ENCODE data around the gene SLC6A13.
"Not testable (repeated sequence)": the region's sequence is repeated elsewhere in the genome, so short reads cannot be mapped to it uniquely, and the experiment has no call there.

SLC6A13 gene

DNA sequence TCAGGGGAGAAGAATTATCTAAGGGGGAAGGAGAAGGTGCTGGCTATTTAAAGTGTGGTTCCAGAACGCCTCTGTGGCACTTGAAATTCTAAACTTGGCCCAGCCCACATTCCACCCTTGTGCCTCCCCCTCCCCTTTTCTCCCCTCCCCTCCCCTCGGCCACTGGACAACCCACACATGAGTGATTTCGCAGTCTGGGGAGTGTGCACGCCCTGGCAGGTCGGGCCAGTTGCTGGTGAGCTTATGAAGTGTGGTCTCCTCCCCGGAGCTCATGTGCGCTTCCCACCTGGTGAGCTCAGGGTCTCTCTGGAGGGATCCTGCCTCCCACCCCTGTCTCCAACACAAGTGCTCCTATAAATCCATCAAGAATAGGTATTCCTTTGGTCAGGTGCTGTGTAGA lies at the start of gene SLC6A13:
SLC6A13 (minus strand) TSS at position 20 of the 400 bp plus-strand sequence. CDS start 2,784 bp downstream, outside the sequence.
- no peak for DNase-seq (ENCODE audit: low spot score)

DNA sequence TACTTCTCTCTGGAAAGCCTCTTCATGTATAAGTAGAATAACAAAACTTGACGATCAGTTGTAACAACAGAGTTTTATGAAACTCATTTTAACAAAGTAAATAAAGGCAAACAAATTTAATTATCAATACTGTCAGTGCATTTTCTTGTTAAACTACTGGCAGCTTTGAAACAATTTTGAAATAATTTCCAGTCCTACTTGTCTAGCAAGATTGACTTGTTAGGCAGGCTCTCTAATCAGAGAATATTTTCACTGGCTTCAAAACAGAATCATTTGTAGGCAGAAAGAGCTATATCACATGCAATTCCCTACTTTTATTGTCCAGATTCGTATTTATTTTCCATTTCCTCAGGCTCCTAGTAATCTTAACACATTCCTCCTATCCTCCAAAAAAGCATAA lies 45.9 kb upstream of the SLC6A13 start:
- no peak for DNase-seq (ENCODE audit: low spot score)

DNA sequence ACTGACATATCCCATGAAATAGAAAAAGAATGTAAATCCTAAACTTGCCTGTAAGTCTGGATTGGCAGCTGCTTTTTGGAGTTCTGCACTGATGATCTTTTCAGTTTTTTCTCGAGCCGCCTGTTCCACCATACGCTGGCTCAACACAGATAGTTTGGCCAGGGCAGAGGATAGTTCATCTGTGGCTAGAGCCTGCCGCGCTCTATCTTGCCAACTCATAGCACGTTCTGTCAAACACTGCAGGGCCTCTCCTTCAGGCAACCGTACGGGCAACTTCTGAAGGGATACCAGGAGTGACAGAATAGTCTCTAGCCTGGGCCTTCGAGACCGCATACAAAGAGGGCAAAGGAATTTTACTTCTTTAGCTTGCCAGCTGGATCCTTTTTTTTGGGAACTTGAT lies 44.8 kb upstream of the SLC6A13 start:
- no peak for DNase-seq (ENCODE audit: low spot score)

DNA sequence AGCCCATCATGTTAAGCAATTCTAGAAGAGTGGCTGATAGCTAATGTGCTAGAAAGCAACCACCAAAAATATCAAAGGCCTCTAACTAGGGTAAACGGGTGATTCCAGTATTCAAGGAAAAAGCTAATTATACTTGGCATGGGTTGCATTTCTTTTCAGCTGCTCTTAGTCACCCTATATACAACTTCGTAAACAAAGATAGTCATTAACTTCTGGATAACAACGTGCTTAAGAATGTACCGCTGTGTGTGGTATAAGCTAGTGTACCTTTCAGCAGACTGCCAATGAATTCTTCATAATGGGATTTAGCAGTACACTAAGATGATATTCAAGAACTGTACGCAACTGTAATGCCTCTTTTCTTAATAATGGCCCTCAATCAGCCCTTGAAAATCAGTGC lies 42.2 kb upstream of the SLC6A13 start:
- DNase-seq (ENCODE audit: low spot score) = no peak

DNA sequence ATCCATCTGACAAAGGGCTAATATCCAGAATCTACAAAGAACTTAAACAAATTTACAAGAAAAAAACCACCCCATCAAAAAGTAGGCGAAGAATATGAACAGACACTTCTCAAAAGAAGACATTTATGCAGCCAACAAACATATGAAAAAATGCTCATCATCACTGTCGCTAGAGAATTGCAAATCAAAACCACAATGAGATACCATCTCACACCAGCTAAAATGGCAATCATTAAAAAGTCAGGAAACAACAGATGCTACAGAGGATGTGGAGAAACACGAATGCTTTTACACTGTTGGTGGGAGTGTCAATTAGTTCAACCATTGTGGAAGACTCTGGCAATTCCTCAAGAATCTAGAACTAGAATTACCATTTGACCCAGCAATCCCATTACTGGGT lies 40.1 kb upstream of the SLC6A13 start:
- not testable (repeated sequence) for DNase-seq (ENCODE audit: low spot score)

DNA sequence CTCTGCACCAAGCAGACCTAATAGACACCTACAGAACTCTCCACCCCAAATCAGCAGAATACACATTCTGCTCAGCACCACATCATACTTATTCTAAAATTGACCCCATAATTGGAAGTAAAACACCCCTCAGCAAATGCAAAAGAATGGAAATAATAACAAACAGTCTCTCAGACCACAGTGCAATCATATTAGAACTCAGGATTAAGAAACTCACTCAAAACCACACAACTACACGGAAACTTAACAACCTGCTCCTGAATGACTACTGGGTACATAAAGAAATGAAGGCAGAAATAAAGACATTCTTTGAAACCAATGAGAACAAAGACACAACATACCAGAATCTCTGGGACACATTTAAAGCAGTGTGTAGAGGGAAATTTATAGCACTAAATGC lies 37.5 kb upstream of the SLC6A13 start:
- not testable (repeated sequence) for DNase-seq (ENCODE audit: low spot score)

DNA sequence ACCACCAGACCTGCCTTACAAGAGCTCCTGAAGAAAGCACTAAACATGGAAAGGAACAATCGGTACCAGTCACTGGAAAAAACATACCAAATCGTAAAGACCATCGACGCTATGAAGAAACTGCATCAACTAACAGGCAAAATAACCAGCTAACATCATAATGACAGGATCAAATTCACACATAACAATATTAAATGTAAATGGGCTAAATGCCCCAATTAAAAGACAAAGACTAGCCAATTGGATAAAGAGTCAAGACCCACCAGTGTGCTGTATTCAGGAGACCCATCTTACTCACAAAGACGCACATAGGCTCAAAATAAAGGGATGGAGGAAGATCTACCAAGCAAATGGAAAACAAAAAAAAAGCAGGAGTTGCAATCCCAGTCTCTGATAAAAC lies 36.9 kb upstream of the SLC6A13 start:
- DNase-seq (ENCODE audit: low spot score) = not testable (repeated sequence)

DNA sequence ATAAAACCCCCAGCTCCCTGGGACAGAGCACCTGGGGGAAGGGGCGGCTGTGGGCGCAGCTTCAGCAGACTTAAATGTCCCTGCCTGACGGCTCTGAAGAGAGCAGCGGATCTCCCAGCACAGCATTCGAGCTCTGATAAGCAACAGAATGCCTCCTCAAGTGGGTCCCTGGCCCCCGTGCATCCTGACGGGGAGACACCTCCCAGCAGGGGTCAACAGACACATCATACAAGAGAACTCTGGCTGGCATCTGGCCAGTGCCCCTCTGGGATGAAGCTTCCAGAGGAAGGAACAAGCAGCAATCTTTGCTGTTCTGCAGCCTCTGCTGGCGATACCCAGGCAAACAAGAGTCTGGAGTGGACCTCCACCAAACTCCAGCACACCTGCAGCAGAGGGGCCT lies 35.4 kb upstream of the SLC6A13 start:
- not testable (repeated sequence) for DNase-seq (ENCODE audit: low spot score)

DNA sequence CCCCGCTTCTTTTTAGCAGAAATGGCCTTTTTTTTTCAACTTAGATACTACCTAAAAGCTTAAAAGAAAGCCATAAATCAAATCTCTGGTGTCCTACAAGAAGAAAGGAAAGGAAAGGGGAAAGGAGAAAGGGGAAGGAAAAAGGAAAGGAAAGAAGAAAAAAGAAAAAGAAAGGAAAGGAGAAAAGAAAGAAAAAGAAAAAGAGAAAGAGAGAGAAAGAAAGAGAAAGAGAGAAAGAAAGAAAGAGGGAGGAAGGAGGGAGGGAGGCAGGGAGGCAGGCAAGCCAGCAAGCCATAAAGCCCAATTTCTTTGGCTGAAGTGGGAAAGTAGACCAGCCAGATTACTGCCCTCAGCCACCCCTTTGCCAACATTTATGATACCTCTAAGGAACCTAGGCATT lies 32.5 kb upstream of the SLC6A13 start:
- DNase-seq (ENCODE audit: low spot score) = no peak

DNA sequence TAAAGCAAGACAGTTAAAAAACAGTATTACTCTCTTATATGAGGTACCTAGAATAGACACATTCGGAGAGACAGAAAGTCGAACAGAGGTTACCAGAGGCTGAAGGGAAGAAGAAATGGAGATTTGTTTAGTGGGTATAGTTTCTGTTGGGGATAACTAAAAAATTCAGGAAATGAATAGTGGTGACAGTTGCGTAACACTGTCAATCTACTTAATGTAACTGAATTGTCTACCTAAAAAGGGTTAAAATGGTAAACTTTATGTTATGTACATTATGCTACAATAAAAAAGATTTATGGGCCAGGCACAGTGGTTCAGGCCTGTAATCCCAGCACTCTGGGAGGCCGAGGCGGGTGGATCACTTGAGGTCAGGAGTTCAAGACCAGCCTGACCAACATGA lies 30.6 kb upstream of the SLC6A13 start:
- DNase-seq (ENCODE audit: low spot score) = no peak

DNA sequence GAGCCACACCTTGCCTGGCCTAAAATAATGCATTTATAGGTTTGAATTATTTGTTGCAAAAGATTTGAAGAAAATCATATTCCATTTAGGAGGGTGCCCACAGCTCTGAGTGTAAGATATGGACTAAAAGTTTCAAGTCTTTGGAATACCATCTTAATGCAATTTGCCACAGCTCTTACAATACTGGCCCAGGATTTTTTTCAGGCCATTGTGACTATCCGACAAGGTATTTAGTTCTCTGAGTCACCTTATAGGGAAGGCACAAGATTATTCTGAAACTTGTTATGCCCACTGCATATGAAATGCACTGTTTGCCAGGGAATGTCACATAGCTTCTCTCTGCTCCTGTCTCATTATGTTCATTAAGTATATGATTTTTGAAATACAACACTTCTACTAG lies 29.6 kb upstream of the SLC6A13 start:
- no peak for DNase-seq (ENCODE audit: low spot score)

DNA sequence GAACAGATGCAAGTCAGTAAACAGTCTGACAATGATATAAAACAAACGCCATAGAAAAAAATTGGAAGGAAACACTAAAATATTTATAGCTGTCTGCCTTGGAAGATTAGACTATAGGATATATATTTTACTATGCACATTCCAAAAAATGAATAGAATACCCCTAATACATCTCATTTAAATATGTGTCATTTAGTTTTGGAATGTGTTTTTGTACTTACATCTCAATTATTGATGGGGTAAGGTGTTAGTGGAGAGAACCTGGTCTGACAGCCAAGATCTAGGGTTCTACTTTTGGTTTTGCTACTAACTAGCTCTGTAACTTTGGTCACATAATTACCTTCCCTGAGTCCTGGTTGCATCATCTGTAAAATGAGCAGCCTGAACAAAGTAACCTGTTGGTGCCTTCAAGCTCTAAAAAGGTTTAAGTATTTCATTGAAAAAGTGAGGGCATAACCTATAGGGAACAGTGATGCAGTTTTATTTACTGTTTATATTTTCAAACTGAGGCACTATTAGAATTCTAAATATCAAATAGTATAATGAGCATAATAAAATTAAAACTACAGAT lies 28.6 kb upstream of the SLC6A13 start:
- DNase-seq (ENCODE audit: low spot score) = no peak

DNA sequence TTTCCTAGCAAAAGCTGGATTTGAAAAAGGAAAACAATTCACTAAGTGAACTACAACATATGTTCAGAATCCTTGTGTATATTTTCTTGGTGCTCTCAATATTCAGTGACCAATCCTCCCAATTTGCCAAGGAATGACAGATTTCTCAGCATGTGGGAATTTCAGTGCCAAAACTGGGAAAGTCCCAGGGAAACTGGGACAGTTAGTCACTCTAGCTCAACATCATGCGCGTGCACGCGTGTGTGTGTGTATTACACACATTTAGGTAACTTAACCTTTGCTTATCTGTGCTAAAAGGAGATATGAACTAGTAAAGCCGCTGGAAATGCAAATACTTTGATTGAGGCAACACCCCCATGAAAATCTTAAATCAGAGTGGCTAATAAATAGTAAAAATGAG lies 26.1 kb upstream of the SLC6A13 start:
- DNase-seq (ENCODE audit: low spot score) = no peak

DNA sequence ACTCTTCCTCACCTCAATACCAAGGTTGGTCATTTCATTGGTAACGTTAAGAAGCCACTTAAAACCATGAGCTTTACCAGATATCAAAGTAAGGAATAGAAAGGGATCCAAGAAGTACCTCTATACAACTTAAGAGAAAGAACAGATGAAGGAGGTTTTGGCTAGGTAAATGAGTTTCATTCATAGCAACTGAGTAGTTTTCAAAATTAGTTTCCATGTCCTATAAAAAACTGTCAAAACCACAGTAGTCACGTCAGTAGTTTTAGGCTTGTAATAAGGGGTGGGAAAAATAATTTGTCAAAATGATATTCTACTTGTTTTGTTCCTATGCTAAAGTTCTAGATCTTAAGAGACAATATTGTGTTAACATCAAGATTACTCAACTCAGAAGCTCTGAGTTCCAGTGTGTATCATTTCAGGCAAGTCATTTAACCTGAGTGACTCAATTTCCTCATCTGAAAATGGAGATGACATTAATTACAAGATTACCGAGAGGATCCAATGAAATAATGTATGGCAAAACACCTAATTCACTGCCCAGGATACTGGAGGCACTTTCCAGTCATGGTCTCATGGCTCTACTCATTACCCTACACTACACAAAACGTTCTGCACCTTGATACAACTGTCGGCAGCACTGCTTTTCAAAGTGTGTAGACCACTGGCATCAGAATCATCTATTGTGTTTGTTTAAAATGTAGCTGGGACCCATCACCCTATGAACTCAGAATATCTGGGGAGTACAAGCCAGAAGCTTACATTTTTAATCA lies 24.1 kb upstream of the SLC6A13 start:
- no peak for DNase-seq (ENCODE audit: low spot score)

DNA sequence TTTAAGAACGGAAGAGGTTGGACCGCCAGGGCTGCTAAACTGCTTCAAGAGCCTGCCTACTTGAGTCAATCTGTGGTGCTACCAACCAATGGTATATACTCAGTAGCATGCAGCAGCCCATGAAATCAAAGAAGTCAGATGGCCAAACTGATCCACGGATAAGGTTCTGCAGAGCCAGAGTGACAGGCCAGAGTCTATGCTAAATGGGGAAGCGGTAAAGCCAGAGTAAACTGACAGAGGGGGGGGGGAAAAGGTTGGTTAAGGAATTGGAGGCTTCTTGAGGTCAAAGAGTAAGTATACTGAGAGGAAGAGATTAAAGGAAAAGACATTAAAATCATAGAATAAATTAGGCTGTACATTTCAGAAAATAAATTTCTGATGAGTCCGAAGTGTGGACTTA lies 15.4 kb upstream of the SLC6A13 start:
- no peak for DNase-seq (ENCODE audit: low spot score)

DNA sequence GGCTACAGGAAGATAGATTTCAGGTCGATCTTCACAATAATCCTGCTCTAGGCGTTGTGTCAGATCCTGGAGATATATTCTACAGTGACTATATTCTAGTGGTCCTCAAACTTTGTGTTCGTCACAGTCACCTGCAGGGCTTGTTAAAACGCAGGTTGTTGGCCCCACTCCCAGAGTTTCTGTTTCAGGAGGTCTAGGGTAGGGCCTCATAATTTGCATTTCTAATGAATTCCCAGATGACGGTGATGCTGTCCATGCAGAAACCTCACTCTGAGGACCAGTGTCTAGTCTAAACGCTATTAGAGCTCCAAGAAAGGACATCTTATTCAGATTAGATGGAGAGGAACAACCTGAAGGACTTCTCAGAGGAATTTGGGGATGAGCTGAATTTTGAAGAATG lies 13.2 kb upstream of the SLC6A13 start:
- no peak for DNase-seq (ENCODE audit: low spot score)

DNA sequence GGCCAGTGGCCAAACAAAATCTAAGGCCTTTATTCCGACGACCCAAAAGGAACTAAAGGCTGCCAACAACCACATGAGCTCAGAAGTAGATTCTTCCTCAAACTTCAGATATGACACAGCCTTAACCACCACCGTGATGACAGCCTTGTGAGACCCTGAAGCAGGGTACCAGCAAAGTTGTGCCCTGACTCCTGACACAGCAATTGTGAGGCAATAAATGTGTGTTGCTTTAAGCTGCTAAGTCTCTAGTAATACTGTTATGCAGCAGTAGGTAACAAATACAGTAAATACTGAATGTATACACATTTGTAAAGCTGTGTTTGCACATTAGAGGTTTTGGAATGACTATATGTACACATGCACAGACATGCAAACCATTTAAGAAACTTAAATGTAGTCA lies 10.7 kb upstream of the SLC6A13 start:
- DNase-seq (ENCODE audit: low spot score) = no peak

DNA sequence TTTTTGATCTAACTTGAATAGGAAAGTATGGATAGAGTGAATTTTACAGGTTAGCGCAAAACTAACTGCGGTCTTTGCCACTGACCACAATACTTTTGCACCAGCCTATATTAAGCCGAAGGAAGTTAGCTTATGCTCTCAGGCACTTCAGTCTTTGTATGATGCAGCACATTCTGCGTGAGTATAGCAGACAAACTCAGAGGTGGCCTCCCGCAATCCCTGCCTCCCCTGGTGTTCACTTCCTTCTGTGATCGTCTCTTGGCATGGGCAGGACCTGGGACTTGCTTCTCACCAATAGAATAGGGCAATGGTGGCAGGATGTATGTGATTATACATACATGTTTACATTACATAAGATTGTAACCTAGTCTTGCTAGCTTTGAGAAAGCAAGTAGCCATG lies 10.3 kb upstream of the SLC6A13 start:
- no peak for DNase-seq (ENCODE audit: low spot score)

DNA sequence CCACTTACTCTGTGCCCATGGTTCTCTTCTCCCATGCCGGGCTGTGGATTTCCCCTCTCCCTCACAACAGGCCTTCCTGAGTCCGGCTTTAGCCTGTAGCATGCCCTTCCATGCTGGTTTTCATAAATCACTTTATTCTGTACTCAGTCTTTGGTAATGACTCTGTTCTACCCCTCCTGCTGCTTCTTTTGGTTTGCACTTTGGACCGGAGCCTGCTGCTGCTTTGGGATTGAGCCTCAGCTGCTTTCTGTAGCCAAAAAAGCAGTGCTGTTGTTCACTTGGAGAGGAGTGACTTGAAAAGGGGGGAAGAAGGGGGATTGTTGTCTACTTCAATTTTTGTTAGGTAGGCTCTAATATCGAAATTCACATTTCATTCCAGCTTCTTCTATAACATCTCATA lies 8.5 kb upstream of the SLC6A13 start:
- no peak for DNase-seq (ENCODE audit: low spot score)

DNA sequence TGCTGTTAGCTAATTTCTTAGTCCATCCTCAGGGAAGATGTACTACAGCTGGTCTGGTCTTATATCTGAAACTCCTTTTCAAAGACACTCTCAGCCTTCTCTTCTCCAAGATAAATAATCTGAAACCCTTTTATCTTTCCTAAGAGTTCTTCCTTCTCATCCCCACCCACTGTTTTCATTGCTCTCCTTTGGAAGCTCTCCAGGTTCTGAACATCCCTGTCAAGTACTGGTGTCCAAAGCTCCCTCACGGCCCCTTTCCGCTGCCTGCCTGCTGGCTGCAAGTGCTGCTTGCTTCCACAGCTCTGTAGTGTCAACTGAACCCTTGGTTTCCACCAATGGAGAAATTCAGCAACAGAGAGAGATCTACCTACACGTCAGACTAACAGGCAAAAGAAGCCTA lies 6.6 kb upstream of the SLC6A13 start:
- no peak for DNase-seq (ENCODE audit: low spot score)

DNA sequence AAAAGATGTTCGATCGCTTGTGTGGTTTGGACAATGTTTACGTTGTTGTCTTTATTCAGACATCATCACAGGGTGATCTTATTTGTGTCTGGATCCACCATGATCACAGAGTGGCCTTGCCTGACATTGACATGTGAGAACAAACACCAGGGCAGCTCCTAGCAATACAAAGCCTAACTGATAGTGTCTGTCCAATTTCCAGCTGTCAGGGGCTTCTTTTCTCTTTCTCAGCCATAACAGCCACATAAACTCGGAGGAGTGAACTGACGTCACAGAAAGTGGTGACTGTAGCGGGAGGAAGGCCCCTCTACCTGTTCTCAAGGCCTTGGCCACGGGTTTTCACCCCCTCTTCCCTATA lies 5.8 kb upstream of the SLC6A13 start:
- DNase-seq (ENCODE audit: low spot score) = no peak

DNA sequence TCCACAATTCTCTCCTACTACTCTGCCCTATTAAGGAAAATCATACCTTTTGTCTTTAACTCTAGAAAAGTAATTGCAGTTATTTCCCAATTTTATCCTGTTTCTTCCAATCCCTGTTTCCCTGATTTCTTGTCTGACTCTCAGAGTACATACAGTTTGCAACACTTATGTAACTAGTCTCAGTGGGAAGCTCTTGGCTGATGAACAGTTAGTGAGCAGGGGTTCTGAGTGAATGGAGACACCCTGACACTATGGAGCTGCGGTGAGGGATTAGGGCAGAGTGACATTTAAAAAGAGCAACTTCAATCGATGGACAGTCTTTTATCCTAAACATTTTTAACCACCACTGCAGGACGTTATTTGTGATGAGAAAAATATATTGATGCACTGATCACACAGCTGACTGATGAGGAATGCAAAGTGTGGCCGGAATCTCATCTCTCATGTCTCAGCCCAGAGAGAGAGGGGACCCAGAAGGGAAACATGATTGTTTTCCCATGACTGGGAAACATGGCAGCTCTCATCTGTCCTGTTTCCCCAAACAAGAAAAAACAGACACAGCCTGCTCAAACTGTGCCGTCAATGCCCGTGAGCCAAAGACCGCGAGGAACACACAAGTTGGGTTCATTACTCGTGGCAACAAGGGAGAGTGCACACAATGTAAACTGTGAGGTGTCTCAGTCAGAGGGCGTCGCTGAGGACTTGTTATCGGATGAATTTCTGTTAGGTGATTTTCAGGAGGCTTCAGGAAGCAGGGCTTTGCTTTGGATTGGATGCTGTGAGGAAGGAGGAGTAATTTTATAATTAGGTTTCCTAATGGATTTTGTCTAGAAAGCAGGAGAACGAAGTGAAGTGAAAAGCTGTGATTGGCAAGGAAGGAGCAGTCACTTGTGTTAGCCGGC lies 5.2 kb upstream of the SLC6A13 start:
- DNase-seq (ENCODE audit: low spot score) = no peak

DNA sequence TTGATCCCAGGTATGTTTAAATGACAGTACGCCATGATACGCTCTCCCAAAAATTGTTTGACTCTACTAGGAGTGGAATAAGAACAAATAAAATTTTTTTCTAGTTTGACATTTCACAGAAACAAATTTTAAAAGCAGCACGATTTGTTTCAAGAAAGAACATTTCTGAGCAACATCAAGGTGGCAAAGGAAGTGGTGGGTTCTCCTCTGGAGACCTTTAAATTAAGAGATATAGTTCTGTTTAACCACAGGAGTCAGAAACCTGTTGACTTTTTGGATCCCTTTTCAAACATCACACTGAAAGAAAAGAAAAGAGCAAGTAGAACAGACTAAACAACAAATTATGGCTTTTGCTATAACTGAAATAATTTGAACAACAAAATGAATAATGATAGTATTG lies 2.5 kb upstream of the SLC6A13 start:
- no peak for DNase-seq (ENCODE audit: low spot score)
